DMS153 treated with DMSO at 0.1 percent for 48 hours (cell line): Measurements from ENCODE around the gene MIB1.

Source experiments
- DNase-seq: peaks from one replicate; lab custom pipeline; 2025; ENCODE audit not compliant: unreplicated experiment; lab: John Stamatoyannopoulos, UW

The MIB1 gene

DNA sequence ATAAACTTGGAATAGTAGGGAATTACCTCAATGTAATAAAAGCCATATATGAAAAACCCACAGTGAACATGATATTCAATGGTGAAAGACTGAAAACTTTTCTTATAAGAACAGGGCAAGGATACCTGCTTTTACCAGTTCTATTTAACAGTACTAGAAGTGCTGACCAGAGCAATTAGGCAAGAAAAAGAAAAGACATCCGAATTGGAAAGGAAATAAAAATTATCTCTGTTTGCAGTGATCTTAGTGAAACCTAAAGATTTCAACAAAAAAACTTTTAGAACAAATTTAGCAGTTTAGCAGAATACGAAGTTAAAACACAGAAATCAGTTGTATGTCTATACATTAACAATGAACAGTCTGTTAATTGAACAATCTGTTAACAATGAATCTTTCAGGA is 69.1 kb downstream of the MIB1 start:
- no peak for DNase-seq

DNA sequence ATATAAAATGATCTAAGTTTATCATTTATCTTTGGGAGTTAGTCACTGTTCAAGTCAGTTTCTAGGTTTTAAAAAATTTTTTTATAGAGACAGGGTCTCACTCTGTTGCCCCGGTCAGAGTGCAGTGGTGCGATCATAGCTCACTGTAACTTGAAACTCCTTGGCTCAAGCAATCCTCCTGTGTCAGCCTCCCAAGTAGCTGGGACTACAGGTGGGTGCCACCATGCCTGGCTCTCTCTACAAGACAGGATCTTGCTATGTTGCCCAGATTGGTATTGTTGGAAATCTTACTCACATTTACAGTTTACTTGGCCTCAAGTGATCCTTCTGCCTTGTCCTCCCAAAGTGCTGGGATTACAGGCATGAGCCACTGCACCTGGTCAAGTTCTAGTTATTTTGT is 74.5 kb downstream of the MIB1 start:
- DNase-seq, result no peak

DNA sequence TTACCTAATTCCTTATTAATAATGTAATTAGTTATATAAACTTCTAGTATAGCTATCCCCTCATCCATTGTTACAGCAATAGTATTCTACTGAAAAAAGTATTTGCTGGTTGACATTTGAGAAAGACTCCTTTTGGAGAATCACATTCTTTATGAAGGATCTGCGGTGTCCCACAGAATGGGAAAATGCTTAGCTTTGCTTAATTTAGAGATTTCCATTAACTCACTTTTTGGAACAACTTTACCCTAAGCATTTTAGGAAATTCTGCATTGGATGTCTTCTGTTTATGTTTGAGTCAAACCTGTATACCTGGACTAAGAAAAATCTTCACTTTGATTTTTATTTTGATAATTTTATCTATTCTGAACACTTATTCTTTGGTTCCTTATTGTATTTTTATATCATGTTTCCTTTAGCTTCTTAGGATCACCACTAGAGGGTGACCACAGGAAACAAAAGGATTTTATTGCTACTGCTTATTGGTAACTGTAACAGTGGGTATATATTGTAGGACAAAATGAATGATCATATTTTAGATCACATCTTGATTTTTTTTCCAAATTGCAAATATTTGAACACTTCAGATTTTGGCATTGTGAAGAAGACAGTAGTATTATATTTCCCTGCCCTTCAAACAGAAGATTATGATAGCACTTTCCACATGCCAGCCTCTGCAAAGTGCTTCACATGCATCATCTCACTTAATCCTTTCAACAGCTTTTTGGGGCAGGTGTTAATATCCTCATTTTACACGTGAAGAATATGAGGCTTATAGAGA is 79.6 kb downstream of the MIB1 start:
- no peak for DNase-seq

DNA sequence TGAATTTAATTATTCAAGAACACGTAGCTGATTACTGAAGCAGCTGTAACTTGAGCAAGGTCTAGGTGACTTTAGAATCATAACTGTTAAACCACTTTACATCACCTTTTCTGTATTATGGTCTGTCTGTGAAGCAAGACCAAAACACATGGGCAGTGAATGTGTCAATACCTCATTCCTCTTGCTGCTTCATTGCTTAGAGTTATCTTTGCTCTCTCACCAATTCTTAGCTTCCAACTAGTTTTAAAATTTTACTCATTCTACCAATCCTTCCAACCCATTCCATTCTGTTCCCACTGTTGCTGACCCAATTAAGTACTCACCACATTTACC is 80.2 kb downstream of the MIB1 start:
- no peak for DNase-seq

DNA sequence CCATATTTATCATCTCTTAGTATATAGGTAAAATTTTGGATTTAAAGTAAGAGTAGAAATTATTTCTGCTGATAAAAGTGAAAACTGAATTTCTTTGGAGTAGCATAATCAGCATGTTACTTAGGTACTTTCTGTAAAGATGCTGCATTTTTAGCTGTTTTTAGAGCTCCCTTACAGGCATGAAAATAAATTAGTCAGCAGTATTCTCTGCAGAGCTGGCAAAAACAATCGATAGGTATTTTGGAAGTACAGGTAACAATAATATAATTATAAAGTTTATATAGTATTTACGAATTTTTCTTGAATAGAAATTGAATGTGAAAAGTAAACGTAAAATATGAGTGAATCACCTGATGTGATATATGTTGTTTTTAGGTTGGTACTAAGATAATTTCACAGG is 83.3 kb downstream of the MIB1 start:
- no peak for DNase-seq

DNA sequence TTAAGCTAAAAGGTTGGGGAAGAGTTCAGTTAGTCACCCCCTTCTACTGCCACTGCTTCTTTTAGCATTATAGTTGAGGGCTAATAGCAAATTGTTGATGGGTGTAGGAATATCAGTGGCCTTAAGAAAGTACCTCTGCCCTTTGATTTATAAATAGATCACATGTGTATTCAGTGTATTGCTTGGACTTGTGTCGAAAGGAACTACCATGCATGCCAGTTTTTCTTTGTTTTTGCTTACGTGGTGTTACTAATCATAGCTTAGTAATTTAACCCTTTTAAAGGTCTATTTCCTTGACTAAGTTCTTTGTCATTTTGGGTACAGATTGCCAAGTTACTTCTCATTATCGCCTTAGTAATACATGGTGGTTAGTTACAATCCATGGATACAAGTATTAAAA is 85.6 kb downstream of the MIB1 start:
- DNase-seq, result no peak

DNA sequence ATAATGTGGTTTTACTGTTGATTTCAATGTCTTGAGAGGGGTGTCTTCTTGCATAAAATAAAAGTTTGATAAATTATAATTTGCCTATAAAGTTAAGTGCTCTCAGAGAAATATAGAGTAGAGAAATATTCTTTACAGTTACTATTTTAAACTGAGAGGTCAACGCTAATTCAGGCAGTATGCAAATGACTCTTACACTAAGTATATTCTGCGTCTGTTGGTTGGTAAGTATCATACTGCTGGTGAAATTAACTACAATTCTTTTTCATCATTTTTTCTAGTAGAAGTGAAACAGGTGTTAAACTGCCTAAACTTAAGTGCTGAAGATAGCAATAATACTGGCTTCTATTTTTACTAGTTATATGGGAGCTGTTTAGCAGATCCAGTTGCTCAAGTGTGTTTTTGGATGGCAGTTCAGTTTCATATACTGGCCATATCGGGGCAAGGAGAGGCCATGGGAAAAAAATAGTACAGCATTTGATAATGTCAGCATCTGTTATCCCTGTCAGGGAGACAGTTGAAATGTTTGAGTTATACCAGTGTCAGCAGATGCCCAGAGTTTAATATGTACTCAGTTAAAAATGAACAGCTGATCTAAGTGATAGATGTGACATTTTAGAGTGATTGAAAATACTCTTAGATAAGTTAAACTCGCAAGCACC is 86.2 kb downstream of the MIB1 start:
- no peak for DNase-seq

DNA sequence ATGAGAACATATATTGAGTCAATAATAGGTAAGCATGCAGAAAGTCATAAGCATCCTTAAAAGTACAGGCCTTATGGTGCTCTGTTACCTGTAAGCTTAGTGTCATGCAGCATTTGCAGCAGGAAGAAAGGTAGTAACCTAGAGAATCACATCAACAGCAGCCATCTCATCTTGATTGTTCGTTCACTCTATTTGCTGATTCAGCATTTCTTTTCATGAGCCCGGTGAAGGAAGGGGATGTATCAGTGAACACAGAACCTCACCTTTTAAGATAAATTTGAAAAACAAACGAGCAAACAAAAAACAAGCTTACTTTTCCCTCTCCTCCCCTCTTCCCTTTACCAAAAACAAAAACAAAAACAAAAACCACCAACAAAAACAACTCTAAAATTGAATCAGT is 89.9 kb downstream of the MIB1 start:
- no peak for DNase-seq

DNA sequence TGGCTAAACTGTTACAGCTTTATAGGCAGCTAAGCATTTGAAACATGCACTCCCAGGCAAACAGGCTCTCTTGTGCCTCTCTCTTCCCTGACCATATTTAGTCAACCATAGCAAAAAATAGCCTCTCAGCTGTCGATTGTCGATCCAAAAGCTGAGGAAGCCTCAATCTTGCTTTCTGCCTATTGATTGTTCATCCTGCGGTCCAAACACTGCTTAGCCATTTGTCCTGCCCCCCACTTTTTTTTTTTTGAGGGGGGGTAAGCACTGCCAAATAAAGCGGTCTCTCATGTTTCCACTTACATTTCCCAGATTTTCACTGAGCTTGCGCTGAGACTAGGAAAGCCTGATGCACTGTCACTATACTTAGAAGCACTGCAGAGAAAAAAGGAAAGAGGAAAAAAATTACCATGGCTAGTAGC is 90.8 kb downstream of the MIB1 start:
- no peak for DNase-seq

DNA sequence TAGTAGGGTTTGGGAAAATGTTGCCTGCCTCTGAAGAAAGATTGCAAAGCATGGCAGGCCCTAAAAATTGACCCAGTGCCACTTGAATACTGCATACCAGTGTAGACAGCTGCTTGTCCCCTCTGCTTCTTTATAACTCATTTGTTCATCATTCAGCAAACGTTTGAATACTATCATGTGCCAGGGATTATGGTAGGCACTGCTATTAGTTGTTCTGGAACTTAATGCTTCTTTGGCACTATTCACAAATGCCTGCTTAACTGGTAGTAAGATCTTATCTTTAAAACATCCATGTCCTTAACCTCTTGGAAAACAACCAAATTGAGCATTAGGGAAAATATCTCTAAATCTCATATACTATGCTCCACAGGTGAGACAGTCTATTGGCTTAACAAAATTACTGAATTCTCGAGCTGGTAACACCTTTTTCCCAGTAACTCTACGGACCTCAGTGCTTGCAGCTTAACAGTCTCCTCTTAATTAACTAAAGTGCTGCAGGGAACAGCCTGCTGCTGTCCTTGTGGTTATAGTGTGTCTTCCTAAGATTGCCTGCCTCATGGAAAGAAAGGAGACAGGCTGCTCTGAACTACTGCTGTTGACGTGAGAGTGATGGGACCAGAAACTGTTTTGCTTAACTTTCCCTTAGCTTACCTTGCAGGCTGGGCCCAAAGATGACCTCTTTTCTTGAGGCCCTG is 93.2 kb downstream of the MIB1 start:
- DNase-seq, result no peak

DNA sequence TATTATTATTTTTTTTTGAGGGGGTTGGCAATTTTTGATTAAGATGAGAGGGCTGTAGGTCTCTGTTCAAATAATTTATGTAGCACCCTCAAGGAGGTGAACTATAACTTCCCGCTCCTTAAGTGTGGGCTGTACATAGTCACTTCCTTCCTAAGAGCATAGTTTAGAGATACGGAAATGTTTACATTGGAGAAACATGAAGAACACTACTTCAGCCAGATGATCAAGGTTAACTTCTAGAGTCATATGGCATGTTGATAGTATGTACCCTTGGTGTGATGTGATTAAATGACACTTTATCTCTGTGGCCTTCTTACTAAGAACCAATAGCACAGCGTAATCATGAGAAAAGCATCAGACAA is 93.7 kb downstream of the MIB1 start:
- no peak for DNase-seq

DNA sequence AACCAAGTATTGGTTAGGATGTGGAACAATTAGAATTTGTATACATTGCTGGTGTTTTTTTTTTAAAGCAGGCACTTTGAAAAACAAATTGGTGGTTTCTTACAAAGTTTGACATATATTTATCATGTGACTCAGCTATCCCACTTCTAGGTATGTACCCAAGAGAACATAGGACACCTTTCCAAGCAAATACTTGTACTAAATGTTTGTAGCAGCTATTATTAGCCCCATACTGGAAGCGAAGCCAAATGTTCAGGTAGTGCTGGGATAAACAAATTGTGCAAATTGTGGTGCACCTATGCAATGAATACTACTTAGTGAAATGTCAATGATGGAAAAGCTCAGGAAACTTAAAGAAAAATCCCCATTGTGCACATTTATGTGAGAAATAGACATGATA is 101.0 kb downstream of the MIB1 start:
- no peak for DNase-seq

DNA sequence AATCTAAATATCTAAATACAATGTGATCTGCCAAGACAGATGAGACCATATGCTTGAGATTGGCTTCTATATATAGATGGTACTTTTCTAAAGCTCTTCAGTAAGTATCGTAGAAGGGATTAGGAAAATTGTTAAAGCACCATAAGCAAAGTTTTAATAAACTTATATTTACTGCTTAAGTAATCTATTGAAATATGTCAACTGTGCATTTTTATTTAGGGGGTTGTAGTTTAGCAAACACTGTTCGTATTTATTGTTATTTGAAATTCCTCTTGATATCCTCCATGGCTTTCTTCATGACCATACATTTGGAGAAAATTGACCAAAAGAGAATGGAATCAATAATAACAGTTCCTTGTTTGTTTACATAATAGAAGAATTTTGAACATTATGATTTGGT is 102.7 kb downstream of the MIB1 start:
- no peak for DNase-seq

DNA sequence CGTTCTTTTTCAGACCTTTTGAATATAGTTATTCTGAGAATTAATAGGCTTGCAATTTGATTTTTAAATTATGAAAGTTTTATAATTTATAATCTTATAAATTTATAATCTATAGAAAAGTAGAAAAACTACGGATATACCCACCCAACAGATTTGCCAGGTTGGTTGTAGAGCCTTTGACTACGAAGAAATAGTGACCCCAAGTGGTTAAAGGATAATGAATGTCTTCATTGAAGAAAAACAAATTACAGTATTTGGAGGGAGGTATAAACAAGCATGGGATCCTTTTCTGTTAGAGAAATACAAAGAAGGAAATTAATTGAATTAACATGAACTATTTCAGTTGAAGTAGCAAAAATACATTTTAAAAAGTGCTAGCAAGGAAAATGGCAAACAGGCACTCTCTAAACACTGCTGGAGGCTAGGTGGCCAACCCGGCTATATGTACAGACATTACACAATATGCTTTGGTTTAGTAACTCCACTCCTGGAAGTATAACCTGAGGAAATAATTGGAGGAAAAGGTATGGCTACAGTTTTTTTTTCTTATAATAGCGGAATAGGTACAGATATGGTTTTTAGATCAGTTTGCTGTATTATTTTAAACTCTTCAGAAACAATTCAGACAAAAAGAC is 110.9 kb downstream of the MIB1 start:
- DNase-seq, result no peak

DNA sequence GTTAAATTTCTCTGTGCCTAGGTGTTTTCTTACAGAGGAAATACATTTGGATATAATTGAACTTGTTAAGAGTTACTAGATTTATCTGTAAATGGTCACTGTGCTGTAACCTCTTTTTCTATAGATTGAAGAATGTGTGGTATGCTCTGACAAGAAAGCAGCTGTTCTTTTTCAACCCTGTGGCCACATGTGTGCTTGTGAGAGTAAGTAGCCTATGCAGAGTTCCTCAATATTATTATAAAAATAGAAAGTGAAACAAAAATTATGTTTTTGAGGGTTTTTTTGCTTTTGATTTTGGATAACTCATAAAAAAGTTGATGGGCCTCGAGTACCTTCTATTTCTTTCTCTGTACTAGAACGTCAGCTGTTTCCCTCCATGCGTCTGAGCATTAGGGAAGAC is 112.4 kb downstream of the MIB1 start:
- DNase-seq, result no peak

DNA sequence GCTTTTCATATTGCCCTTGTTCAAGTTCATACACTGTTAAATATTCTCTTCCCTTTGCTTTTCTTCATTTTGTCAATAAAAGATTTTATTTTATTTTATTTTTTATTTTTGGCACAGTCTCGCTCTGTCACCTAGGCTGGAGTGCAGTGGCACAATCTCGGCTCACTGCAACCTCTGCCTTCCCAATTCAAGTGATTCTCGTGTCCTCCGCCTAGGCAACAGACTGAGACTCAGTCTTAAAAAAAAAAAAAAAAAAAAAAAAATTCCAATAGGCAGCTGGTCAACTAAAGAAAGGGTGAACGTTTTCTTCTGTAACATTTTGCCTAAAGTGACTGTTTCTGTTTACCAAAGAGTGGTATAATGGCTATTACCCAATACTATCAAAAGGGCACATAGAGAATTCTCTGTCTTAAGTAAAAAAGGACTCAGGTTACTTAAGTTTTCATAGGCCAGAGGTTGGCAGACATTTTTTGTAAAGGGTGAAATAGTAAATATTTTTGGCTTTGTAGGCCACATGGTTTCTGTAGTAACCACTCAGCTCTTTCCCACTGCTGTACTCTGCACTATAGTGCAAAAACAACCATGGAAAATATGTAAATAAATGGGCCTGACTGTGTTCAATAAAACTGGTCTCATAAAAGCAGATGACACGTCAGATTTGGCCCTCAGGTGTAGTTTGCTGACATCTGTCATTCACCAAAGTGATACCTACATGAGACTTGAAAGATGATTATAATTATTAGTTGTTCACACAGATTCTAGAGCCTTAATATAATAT is 113.4 kb downstream of the MIB1 start:
- DNase-seq, result no peak

DNA sequence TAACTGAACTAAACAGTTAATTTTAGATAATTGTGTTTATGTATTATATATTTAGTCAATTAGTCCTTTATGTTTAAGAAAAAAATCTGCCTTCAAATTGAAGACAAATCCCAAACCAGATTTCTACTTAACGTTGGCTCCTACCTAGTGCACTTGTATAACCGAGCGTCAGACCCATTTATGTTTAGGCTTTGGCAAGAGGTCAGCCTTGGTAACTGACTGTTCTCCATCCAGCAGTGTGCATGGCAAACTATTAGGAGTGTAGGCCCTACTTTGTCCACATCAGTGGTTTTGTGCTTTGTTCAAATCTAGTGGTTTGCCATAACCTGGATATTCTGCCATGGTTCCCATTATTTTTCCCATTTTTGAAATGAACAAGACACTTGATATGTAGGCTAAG is 114.8 kb downstream of the MIB1 start:
- DNase-seq, result no peak

DNA sequence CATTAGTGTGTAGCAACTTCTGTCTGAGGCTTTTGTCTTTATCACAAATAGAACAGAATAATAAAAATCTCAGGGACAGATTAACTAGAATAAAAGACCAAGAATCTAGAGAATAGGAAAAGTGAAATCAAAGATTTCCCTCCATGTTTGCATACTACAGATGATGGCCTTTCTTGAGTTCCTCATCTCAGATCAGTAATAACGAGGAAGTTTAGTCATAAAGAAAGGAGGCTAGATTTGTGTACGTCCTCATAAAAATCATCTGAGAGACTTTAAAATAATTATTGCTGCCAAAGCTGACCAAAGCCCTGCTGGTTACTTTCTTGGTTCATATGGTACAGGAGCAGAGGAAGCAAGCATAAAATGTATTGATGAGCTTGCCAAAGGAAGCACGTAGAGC is 117.3 kb downstream of the MIB1 start:
- no peak for DNase-seq

DNA sequence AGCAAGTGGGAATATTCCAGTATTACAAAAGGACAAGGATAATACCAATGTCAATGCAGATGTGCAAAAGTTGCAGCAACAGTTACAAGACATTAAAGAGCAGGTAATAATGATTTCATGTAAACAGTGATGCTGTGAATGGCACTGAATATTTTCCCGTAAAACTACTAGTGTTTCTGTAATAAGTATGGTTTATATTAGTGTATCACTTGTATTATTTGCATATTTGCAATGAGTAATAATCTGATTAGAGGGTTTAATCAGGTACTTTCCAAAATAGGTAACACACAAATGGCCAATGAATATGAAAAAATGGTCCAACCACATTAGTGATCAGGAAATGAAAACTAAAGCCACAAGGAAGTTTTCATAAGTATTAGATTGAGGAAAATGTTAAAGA is 118.0 kb downstream of the MIB1 start:
- DNase-seq, result no peak

DNA sequence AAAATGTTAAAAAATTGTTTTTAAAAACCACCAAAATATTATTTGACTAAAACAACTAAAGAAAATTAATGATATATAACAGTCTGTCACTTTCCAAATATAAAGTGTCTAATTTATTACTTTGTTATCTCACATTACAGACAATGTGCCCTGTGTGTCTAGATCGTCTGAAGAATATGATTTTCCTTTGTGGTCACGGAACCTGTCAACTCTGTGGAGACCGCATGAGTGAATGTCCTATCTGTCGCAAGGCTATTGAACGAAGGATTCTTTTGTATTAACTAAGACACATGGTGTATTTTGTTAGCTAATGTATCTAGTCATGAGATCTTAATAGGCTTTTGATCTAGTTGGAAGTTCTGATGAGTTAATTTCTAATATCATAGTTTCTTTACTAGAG is 123.8 kb downstream of the MIB1 start:
- DNase-seq, result no peak

DNA sequence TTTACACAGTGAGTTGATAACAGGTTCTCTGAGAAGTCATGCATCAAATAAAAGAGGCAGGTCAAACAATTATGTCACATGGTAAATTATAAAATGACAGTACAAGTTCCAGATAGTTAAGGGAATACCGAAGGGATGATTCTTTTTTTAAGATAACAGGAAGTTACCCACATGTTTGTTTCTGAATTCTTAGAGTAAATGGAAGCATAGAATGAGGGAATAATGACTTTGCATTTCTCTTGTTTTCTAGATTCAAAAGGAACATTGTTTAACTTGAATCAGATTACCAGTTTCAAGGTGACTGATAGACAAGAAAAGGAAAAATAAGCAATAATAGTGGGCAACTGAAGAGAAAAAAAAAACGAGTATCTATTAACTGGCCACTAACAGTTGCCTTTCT is 124.5 kb downstream of the MIB1 start:
- no peak for DNase-seq
